Gastroesophageal sphincter (tissue), 4 donors: Measurements from ENCODE around the gene GRK5. TPM values are rescaled to one million over a fixed set of nuclear protein-coding genes. Genes with fewer than 3 reads are reported as not detected.
"Not testable (repeated sequence)": the region's sequence is repeated elsewhere in the genome, so short reads cannot be mapped to it uniquely, and the experiment has no call there.

Experiments used
- ATAC-seq: fragments of 150-250 bp; one replicate; pipeline ENCODE4 v1.9.1; 2016; ENCODE audit warnings: mild to moderate bottlenecking, moderate library complexity
- H3K27ac ChIP-seq, 4 donors: fragments of 200-600 bp; sonication (generic) in 3 of 4; 1 replicate in 3 of 4; 2 replicates in 1 of 4; pipeline ENCODE4 v1.5.1; 2016 to 2019
- H3K27me3 ChIP-seq: fragments of 200-600 bp; sonication (generic); one replicate; pipeline ENCODE4 v1.5.1; 2019
- H3K36me3 ChIP-seq, 2 donors: fragments of 200-600 bp; sonication (generic); one replicate each; pipeline ENCODE4 v1.5.1; 2019; ENCODE audit warnings: control low read depth in 1 of 2
- H3K4me1 ChIP-seq, 3 donors: fragments of 200-600 bp; sonication (generic); 1 replicate in 2 of 3; 2 replicates in 1 of 3; pipeline ENCODE4 v1.5.1; 2016 to 2019; ENCODE audit warnings: control low read depth in 2 of 3
- H3K4me3 ChIP-seq, 2 donors: fragments of 200-600 bp; sonication (generic); one replicate each; pipeline ENCODE4 v1.5.1; 2019; ENCODE audit warnings: mild to moderate bottlenecking in 1 of 2, moderate library complexity in 1 of 2
- H3K9me3 ChIP-seq, 3 donors: fragments of 200-600 bp; sonication (generic); one replicate each; pipeline ENCODE4 v1.5.1; 2017 to 2019; ENCODE audit warnings: control low read depth in 2 of 3
- CTCF ChIP-seq, 4 experiments: fragments of 200-600 bp in 2 of 4; fragments of 450-650 bp in 2 of 4; sonication (generic) in 1 of 4; IDR thresholded peaks; one replicate each; pipeline ENCODE4 v1.5.1; 2017 to 2019; ENCODE audit warnings: antibody characterized with exemption in 4 of 4, mild to moderate bottlenecking in 2 of 4, moderate library complexity in 2 of 4
- EP300 ChIP-seq: sonication (generic); formaldehyde crosslinking; IDR thresholded peaks from one replicate; pipeline ENCODE4 v1.6.1; 2017; ENCODE audit warnings: antibody characterized with exemption, mild to moderate bottlenecking
- POLR2A ChIP-seq, 2 donors: fragments of 450-650 bp; IDR thresholded peaks; one replicate each; pipeline ENCODE4 v1.6.1; 2017; ENCODE audit warnings: antibody characterized with exemption in 2 of 2, mild to moderate bottlenecking in 2 of 2, moderate library complexity in 1 of 2
- POLR2AphosphoS5 ChIP-seq: sonication (generic); formaldehyde crosslinking; IDR thresholded peaks from one replicate; pipeline ENCODE4 v1.6.1; 2017; ENCODE audit warnings: antibody characterized with exemption
- WGBS, 2 donors: methylation state at CpG; one replicate each; pipeline ENCODE4 v1.1.5; 2018; ENCODE audit warnings: low coverage in 1 of 2; 5-methylcytosine and 5-hydroxymethylcytosine counted together
- total RNA-seq, 4 donors: library from RNA; depleted of rRNA; stranded (reverse); fragments of >200 nt; gene quantifications; one replicate each; pipeline ENCODE4 v1.1.0, GENCODE V29; 2016

GRK5 gene
- total RNA-seq, 4 donors from 2014 or later, result 28.8 to 71.6 (median 47.7) TPM

- Histone ChIP-seq H3K36me3 (no peaks in the 10 kb centered on the region), H3K9me3 (no peaks in the 10 kb centered on the region), H3K27ac (peak overlapping the region in 3 of 4 donors; percentile 68 to 73 (median 68)), H3K27me3 (no peaks in the 10 kb centered on the region), H3K4me1 (peaks cover 0 to 65% (median 35%) of the 10 kb centered on the region in 3 donors), H3K4me3 (no peak overlapping the region)
- WGBS, 2 donors, result 88 to 91% methylated on average over 1 to 3 of the region's 3 CpGs
- no peak for ATAC-seq
- TF ChIP-seq POLR2AphosphoS5 (no peak), EP300 (no peak), CTCF (IDR thresholded peaks at IDR 0.05) (no peak), POLR2A (IDR thresholded peaks at IDR 0.05) (no peak)
Measured at GRCh38 chr10:119269737-119270136, 62.4 kb downstream of the GRK5 start.

GRCh38 chr10:119270762-119271366 is 63.5 kb downstream of the GRK5 start:
- H3K4me1 ChIP-seq, result peaks cover 0 to 76% (median 31%) of the 10 kb centered on the region in 3 donors
- peak; percentile 64 for ATAC-seq
- no peaks in the 10 kb centered on the region for H3K36me3 ChIP-seq
- TF ChIP-seq CTCF (IDR thresholded peaks at IDR 0.05), result no peak
- no peak for TF ChIP-seq POLR2A (IDR thresholded peaks at IDR 0.05)
- TF ChIP-seq EP300, result no peak
- TF ChIP-seq POLR2AphosphoS5, result no peak
- H3K4me3 ChIP-seq, result peak overlapping the region in 1 of 2 donors; percentile 2
- no peaks in the 10 kb centered on the region for H3K27me3 ChIP-seq
- H3K27ac ChIP-seq, result peak overlapping the region in 3 of 4 donors; percentile 68 to 73 (median 68)
- no peaks in the 10 kb centered on the region for H3K9me3 ChIP-seq
- WGBS, 2 donors, result 20% methylated on average over 18 of the region's 18 CpGs; no CpG with 5 or more reads in 1 of the 2 donors

DNA sequence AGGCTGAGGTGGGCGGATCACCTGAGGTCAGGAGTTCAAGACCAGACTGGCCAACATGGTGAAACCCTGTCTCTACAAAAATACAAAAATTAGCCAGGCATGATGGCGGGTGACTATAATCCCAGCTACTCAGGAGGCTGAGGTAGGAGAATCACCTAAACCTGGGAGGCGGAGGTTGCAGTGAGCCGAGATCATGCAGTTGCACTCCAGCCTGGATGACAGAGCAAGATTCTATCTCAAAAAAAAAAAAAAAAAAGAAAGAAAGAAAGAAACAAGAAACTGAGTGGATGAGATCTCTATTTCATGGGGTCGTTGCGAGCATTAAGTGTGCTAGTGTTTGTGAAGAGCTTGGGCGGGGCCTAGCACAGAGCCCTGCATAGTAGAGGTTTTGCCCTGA is 65.0 kb downstream of the GRK5 start:
- not testable (repeated sequence) for H3K9me3 ChIP-seq, H3K27me3 ChIP-seq, H3K4me3 ChIP-seq, ATAC-seq, H3K36me3 ChIP-seq
- Histone ChIP-seq H3K4me1 (peaks cover 0 to 75% (median 31%) of the 10 kb centered on the region in 3 donors), H3K27ac (peak overlapping the region in 3 of 4 donors; percentile 68 to 73 (median 68))
- WGBS, 2 donors, result 71 to 82% methylated on average over 3 to 5 of the region's 7 CpGs

GRCh38 chr10:119272736-119273135 is 65.4 kb downstream of the GRK5 start:
- peaks cover 0 to 74% (median 31%) of the 10 kb centered on the region in 3 donors for H3K4me1 ChIP-seq

DNA sequence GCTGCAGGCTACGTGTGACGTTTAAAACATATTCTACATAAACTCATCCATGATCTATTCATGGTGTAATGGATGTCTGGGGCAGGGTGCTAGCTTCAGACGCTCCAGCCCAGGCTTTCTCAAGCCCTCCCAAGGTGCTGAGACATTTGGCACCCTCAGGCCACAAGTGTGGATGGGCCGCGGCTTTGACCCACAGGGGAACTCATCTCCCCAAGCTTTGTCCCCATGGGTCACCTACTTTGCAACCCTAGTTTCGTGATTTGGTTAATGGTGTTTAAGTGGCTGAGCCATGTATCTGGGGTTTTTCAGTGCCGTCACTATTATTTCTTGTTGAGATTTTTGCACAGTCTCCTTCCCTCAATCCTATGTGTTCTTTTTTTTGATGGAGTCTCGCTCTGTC is 66.0 kb downstream of the GRK5 start:
- ATAC-seq, result no peak
- Histone ChIP-seq H3K9me3 (no peaks in the 10 kb centered on the region), H3K36me3 (no peaks in the 10 kb centered on the region), H3K27ac (peak overlapping the region in 1 of 4 donors; percentile 68), H3K27me3 (no peaks in the 10 kb centered on the region), H3K4me1 (peaks cover 0 to 81% (median 31%) of the 10 kb centered on the region in 3 donors), H3K4me3 (no peak overlapping the region)
- TF ChIP-seq POLR2AphosphoS5 (no peak), EP300 (no peak), CTCF (IDR thresholded peaks at IDR 0.05) (no peak), POLR2A (IDR thresholded peaks at IDR 0.05) (no peak)
- 96 to 98% methylated on average over 5 to 7 of the region's 8 CpGs for WGBS, 2 donors

More at GRCh38 chr10:119272736-119273135, 65.4 kb downstream of the GRK5 start:
- H3K9me3 ChIP-seq, result no peaks in the 10 kb centered on the region
- no peak for ATAC-seq
- peak overlapping the region in 3 of 4 donors; percentile 14 to 68 (median 53) for H3K27ac ChIP-seq
- TF ChIP-seq POLR2A (IDR thresholded peaks at IDR 0.05) (no peak), EP300 (no peak), CTCF (IDR thresholded peaks at IDR 0.05) (no peak), POLR2AphosphoS5 (no peak)
- WGBS, 2 donors, result 96 to 100% methylated on average over 1 to 5 of the region's 9 CpGs
- no peaks in the 10 kb centered on the region for H3K36me3 ChIP-seq
- no peak overlapping the region for H3K4me3 ChIP-seq
- no peaks in the 10 kb centered on the region for H3K27me3 ChIP-seq
